GM19193 (cell line): Measurements from ENCODE around the gene ARMH1.

Experiments used
- POLR2A ChIP-seq: IDR thresholded peaks from 4 replicates; pipeline ENCODE4 v1.6.1; 2011; ENCODE audit not compliant: insufficient read depth, insufficient read length; ENCODE audit errors: extremely low read depth

Gene ARMH1

GRCh38 chr1:44674113-44675000, at the start of gene ARMH1, which contains the start of gene TMEM53:
TSS of gene ARMH1 (plus strand) at chr1:44674714. CDS start at chr1:44689698, 14,984 bp downstream.
TSS of gene TMEM53 (minus strand) at chr1:44674481. CDS start at chr1:44674391, 90 bp downstream.
- peak; percentile 76 for TF ChIP-seq POLR2A

GRCh38 chr1:44625348-44625747, 49.2 kb upstream of the ARMH1 start:
- TF ChIP-seq POLR2A = no peak

GRCh38 chr1:44628962-44629756, 45.4 kb upstream of the ARMH1 start:
- no peak for TF ChIP-seq POLR2A

- no peak for TF ChIP-seq POLR2A
Measured at GRCh38 chr1:44630116-44630515, 44.4 kb upstream of the ARMH1 start.

GRCh38 chr1:44631333-44631646, 43.2 kb upstream of the ARMH1 start:
- no peak for TF ChIP-seq POLR2A

- peak; percentile 86 for TF ChIP-seq POLR2A
Measured at GRCh38 chr1:44631647-44632539, 42.6 kb upstream of the ARMH1 start.

GRCh38 chr1:44632598-44632997, 41.9 kb upstream of the ARMH1 start:
- TF ChIP-seq POLR2A = no peak

- TF ChIP-seq POLR2A = no peak
Measured at GRCh38 chr1:44634606-44635189, 39.8 kb upstream of the ARMH1 start.

GRCh38 chr1:44635439-44635838, 39.1 kb upstream of the ARMH1 start:
- no peak for TF ChIP-seq POLR2A

- no peak for TF ChIP-seq POLR2A
Measured at GRCh38 chr1:44636083-44636687, 38.3 kb upstream of the ARMH1 start.

- no peak for TF ChIP-seq POLR2A
Measured at GRCh38 chr1:44636688-44637598, 37.6 kb upstream of the ARMH1 start.

- TF ChIP-seq POLR2A = no peak
Measured at GRCh38 chr1:44637702-44638411, 36.7 kb upstream of the ARMH1 start.
